ENCODE data around the gene DBT.

GRCh38 chr1:100261686-100262085 is 12.1 kb upstream of the DBT start:
- TF ChIP-seq POLR2AphosphoS5 (IDR thresholded peaks at IDR 0.05) (no peak), CTCF (IDR thresholded peaks at IDR 0.05; ENCODE audit: poor library complexity, severe bottlenecking) (no peak), EP300 (conservative IDR thresholded peaks at IDR 0.05; ENCODE audit: poor library complexity, severe bottlenecking) (no peak), EZH2 (IDR thresholded peaks at IDR 0.05; ENCODE audit: borderline replicate concordance, insufficient read depth, low read length, poor library complexity, severe bottlenecking) (no peak), REST (IDR thresholded peaks at IDR 0.05; ENCODE audit: borderline replicate concordance) (no peak), MXI1 (conservative IDR thresholded peaks at IDR 0.05; ENCODE audit: poor library complexity, severe bottlenecking) (no peak), RAD21 (conservative IDR thresholded peaks at IDR 0.05) (no peak)
